Measurements from ENCODE around the gene CPNE2. TPM values are rescaled to one million over a fixed set of nuclear protein-coding genes. Genes with fewer than 3 reads are reported as not detected.
"Not testable (repeated sequence)": the region's sequence is repeated elsewhere in the genome, so short reads cannot be mapped to it uniquely, and the experiment has no call there.

CPNE2 gene
- total RNA-seq, 5 donors from 2014 or later (not counting 1 experiment from before 2014, with no cell fraction given) = 5.5 to 9.3 (median 6.1) TPM

- H3K4me1 Mint-ChIP-seq = peaks cover 61 to 62% (median 62%) of the 10 kb centered on the region in 3 donors
- H3K4me3 Mint-ChIP-seq = peak overlapping the region; percentile 96 to 100 (median 98)
- Histone ChIP-seq H3K27ac (ENCODE audit: low read length) (peak overlapping the region; percentile 69), H3K27me3 (replicated peaks in 1 of 2; ENCODE audit: control insufficient read depth in 2 of 2, extremely low read depth in 1 of 2, insufficient read depth in 2 of 2, low read length in 1 of 2) (no peaks in the 10 kb centered on the region), H3K36me3 (ENCODE audit: control insufficient read depth in 2 of 2, extremely low read depth in 1 of 2, insufficient read depth in 1 of 2, low read length in 1 of 2) (no peaks in the 10 kb centered on the region), H3K4me3 (ENCODE audit: control insufficient read depth in 1 of 2, extremely low read depth in 1 of 2, low read length in 1 of 2) (peak overlapping the region; percentile 98), H3K4me1 (ENCODE audit: control insufficient read depth in 1 of 2, extremely low read depth in 1 of 2, insufficient read depth in 2 of 2, low read length in 2 of 2) (peaks cover 18 to 22% of the 10 kb centered on the region in 2 experiments), H3K9me3 (no peaks in the 10 kb centered on the region)
- H3K27ac Mint-ChIP-seq = peak overlapping the region; percentile 92 to 97
- POLR2A ChIA-PET = interaction anchor here in 1 of 2 donors (0.6 to 0.7 kb wide), 8 partner anchors 21 to 263 kb away, joined by 3 to 9 read pairs (median 6); no protein-coding TSS in a partner anchor
- 0% methylated on average over 18 of the region's 37 CpGs for WGBS (ENCODE audit: insufficient coverage)
- CTCF ChIA-PET = interaction anchor here (0.6 to 1.4 kb wide), 8 partner anchors 9 to 483 kb away, joined by 3 to 4 read pairs (median 3); no protein-coding TSS in a partner anchor
- peak in 20 of 35 experiments; percentile 1 to 61 (median 21) for DNase-seq
- no peaks in the 10 kb centered on the region for H3K36me3 Mint-ChIP-seq
- H3K27me3 Mint-ChIP-seq = no peaks in the 10 kb centered on the region
- ATAC-seq (replicated peaks in 1 of 4) = peak; percentile 13 to 16 (median 14)
- no peaks in the 10 kb centered on the region for H3K9me3 Mint-ChIP-seq
Observed at GRCh38 chr16:57185446-57185944, 93.1 kb downstream of the CPNE2 start.

- ChIA-PET CTCF (interaction anchor here (0.6 to 1.4 kb wide), 10 partner anchors 8 to 484 kb away, joined by 3 to 4 read pairs (median 3); no protein-coding TSS in a partner anchor), POLR2A (interaction anchor here (0.5 to 0.7 kb wide), 11 partner anchors 22 to 742 kb away, joined by 3 to 17 read pairs (median 5); no protein-coding TSS in a partner anchor)
- Histone ChIP-seq H3K9me3 (no peaks in the 10 kb centered on the region), H3K27ac (ENCODE audit: low read length) (peak within 1 kb of the TSS; percentile 88), H3K4me3 (ENCODE audit: control insufficient read depth in 1 of 2, extremely low read depth in 1 of 2, low read length in 1 of 2) (peak within 1 kb of the TSS; percentile 98), H3K4me1 (ENCODE audit: control insufficient read depth in 1 of 2, extremely low read depth in 1 of 2, insufficient read depth in 2 of 2, low read length in 2 of 2) (peaks cover 18 to 22% of the 10 kb centered on the region in 2 experiments), H3K36me3 (ENCODE audit: control insufficient read depth in 2 of 2, extremely low read depth in 1 of 2, insufficient read depth in 1 of 2, low read length in 1 of 2) (no peaks in the 10 kb centered on the region), H3K27me3 (replicated peaks in 1 of 2; ENCODE audit: control insufficient read depth in 2 of 2, extremely low read depth in 1 of 2, insufficient read depth in 2 of 2, low read length in 1 of 2) (no peaks in the 10 kb centered on the region)
- Mint-ChIP-seq H3K27ac (peak within 1 kb of the TSS; percentile 92 to 97), H3K9me3 (no peaks in the 10 kb centered on the region), H3K4me3 (peak within 1 kb of the TSS; percentile 96 to 100 (median 98)), H3K4me1 (peaks cover 58 to 66% (median 65%) of the 10 kb centered on the region in 3 donors), H3K36me3 (no peaks in the 10 kb centered on the region), H3K27me3 (no peaks in the 10 kb centered on the region)
- ATAC-seq (replicated peaks in 1 of 4) = peak; percentile 90 to 93 (median 92)
- DNase-seq = peak; percentile 94 to 100 (median 99)
- WGBS (ENCODE audit: insufficient coverage) = under 1% methylated on average over 63 of the region's 64 CpGs
Observed at GRCh38 chr16:57185945-57186871, 93.8 kb downstream of the CPNE2 start, which contains the start of the genes PSME3IP1 and RSPRY1. PSME3IP1 (minus strand) TSS chr16:57186039; CDS start chr16:57173854, 12,185 bp downstream. RSPRY1 (plus strand) TSS chr16:57186329; CDS start chr16:57204659, 18,330 bp downstream.

- Histone ChIP-seq H3K9me3 (no peaks in the 10 kb centered on the region), H3K27me3 (replicated peaks in 1 of 2; ENCODE audit: control insufficient read depth in 2 of 2, extremely low read depth in 1 of 2, insufficient read depth in 2 of 2, low read length in 1 of 2) (no peaks in the 10 kb centered on the region), H3K27ac (ENCODE audit: low read length) (peak overlapping the region; percentile 88), H3K4me3 (ENCODE audit: control insufficient read depth in 1 of 2, extremely low read depth in 1 of 2, low read length in 1 of 2) (peak overlapping the region; percentile 98), H3K36me3 (ENCODE audit: control insufficient read depth in 2 of 2, extremely low read depth in 1 of 2, insufficient read depth in 1 of 2, low read length in 1 of 2) (no peaks in the 10 kb centered on the region), H3K4me1 (ENCODE audit: control insufficient read depth in 1 of 2, extremely low read depth in 1 of 2, insufficient read depth in 2 of 2, low read length in 2 of 2) (peaks cover 18 to 19% of the 10 kb centered on the region in 2 experiments)
- H3K9me3 Mint-ChIP-seq = no peaks in the 10 kb centered on the region
- no peaks in the 10 kb centered on the region for H3K27me3 Mint-ChIP-seq
- peak in 15 of 35 experiments; percentile 1 to 49 (median 12) for DNase-seq
- ATAC-seq (replicated peaks in 1 of 4) = peak in 1 of 4 experiments; percentile 4
- 2% methylated on average over 8 of the region's 28 CpGs for WGBS (ENCODE audit: insufficient coverage)
- H3K4me1 Mint-ChIP-seq = peaks cover 60 to 64% (median 64%) of the 10 kb centered on the region in 3 donors
- no peaks in the 10 kb centered on the region for H3K36me3 Mint-ChIP-seq
- peak overlapping the region; percentile 92 to 97 for H3K27ac Mint-ChIP-seq
- POLR2A ChIA-PET = no interaction called here
- peak overlapping the region; percentile 96 to 100 (median 98) for H3K4me3 Mint-ChIP-seq
- CTCF ChIA-PET = interaction anchor here (0.7 to 1.0 kb wide), 3 partner anchors 50 to 229 kb away, joined by 3 read pairs; no protein-coding TSS in a partner anchor
Observed at GRCh38 chr16:57186872-57187854, 94.8 kb downstream of the CPNE2 start.

- H3K27ac ChIP-seq (ENCODE audit: low read length) = peak overlapping the region; percentile 88
- 91% methylated on average over 5 of the region's 18 CpGs for WGBS (ENCODE audit: insufficient coverage)
- H3K36me3 ChIP-seq (ENCODE audit: control insufficient read depth in 2 of 2, extremely low read depth in 1 of 2, insufficient read depth in 1 of 2, low read length in 1 of 2); H3K36me3 Mint-ChIP-seq; H3K27me3 Mint-ChIP-seq; DNase-seq; H3K9me3 Mint-ChIP-seq; H3K27me3 ChIP-seq (replicated peaks in 1 of 2; ENCODE audit: control insufficient read depth in 2 of 2, extremely low read depth in 1 of 2, insufficient read depth in 2 of 2, low read length in 1 of 2); POLR2A ChIA-PET; H3K9me3 ChIP-seq; ATAC-seq (replicated peaks in 1 of 4): not testable (repeated sequence)
- CTCF ChIA-PET = interaction anchor here in 1 of 2 donors (0.7 kb wide), 1 partner anchor 49 kb away, joined by 3 read pairs; no protein-coding TSS in a partner anchor
- Mint-ChIP-seq H3K27ac (peak overlapping the region; percentile 7 to 97), H3K4me1 (peaks cover 65 to 66% (median 65%) of the 10 kb centered on the region in 3 donors), H3K4me3 (peak overlapping the region; percentile 96 to 100 (median 98))
- peak overlapping the region in 1 of 2 donors; percentile 98 for H3K4me3 ChIP-seq (ENCODE audit: control insufficient read depth in 1 of 2, extremely low read depth in 1 of 2, low read length in 1 of 2)
- peaks cover 18 to 19% of the 10 kb centered on the region in 2 experiments for H3K4me1 ChIP-seq (ENCODE audit: control insufficient read depth in 1 of 2, extremely low read depth in 1 of 2, insufficient read depth in 2 of 2, low read length in 2 of 2)
Observed at GRCh38 chr16:57187902-57188710, 95.7 kb downstream of the CPNE2 start.

- H3K4me3 ChIP-seq (ENCODE audit: control insufficient read depth in 1 of 2, extremely low read depth in 1 of 2, low read length in 1 of 2) = no peak overlapping the region
- H3K27me3 ChIP-seq (replicated peaks in 1 of 2; ENCODE audit: control insufficient read depth in 2 of 2, extremely low read depth in 1 of 2, insufficient read depth in 2 of 2, low read length in 1 of 2) = no peaks in the 10 kb centered on the region
- peaks cover 2% of the 10 kb centered on the region for H3K36me3 Mint-ChIP-seq
- H3K27ac Mint-ChIP-seq = peak overlapping the region in 1 of 2 donors; percentile 16
- ChIA-PET POLR2A (no interaction called here), CTCF (no interaction called here)
- H3K9me3 ChIP-seq = no peaks in the 10 kb centered on the region
- WGBS (ENCODE audit: insufficient coverage) = no CpG with 5 or more reads among the region's 9 CpGs
- no peak overlapping the region for H3K27ac ChIP-seq (ENCODE audit: low read length)
- H3K36me3 ChIP-seq (ENCODE audit: control insufficient read depth in 2 of 2, extremely low read depth in 1 of 2, insufficient read depth in 1 of 2, low read length in 1 of 2) = peaks cover 0 to 4% of the 10 kb centered on the region in 2 donors
- ATAC-seq (replicated peaks in 1 of 4) = no peak
- DNase-seq = no peak
- peak overlapping the region in 1 of 3 donors; percentile 100 for H3K4me3 Mint-ChIP-seq
- no peaks in the 10 kb centered on the region for H3K27me3 Mint-ChIP-seq
- peaks cover 18 to 19% of the 10 kb centered on the region in 2 experiments for H3K4me1 ChIP-seq (ENCODE audit: control insufficient read depth in 1 of 2, extremely low read depth in 1 of 2, insufficient read depth in 2 of 2, low read length in 2 of 2)
- peaks cover 66 to 71% (median 68%) of the 10 kb centered on the region in 3 donors for H3K4me1 Mint-ChIP-seq
- H3K9me3 Mint-ChIP-seq = no peaks in the 10 kb centered on the region
Observed at GRCh38 chr16:57188711-57189002, 96.3 kb downstream of the CPNE2 start.

Measured in T-cell (primary cell).